Measurements from ENCODE around the gene LHPP. TPM values are rescaled to one million over a fixed set of nuclear protein-coding genes. Genes with fewer than 3 reads are reported as not detected.

LHPP gene
- total RNA-seq, 1 experiment from 2014 or later, result 24.7 TPM

GRCh38 chr10:124551755-124552154 is 90.1 kb downstream of the LHPP start:
- CTCF ChIA-PET, result no interaction called here
- H3K9me3 ChIP-seq (ENCODE audit: insufficient read depth, low read depth), result no peaks in the 10 kb centered on the region
- no peaks in the 10 kb centered on the region for H3K36me3 ChIP-seq (ENCODE audit: low read depth)
- intact Hi-C loops (cut with micrococcal nuclease; ENCODE audit: unreplicated experiment), result no loop called here
- BruUV-seq (replicated peaks), result no TSS peak
- H3K27ac ChIP-seq, result no peak overlapping the region
- POLR2A ChIA-PET (ENCODE audit: unreplicated experiment), result no interaction called here
- H3K27me3 ChIP-seq (ENCODE audit: insufficient read depth, low read depth), result no peaks in the 10 kb centered on the region
- H3K9me2 ChIP-seq (ENCODE audit: insufficient read depth), result no peaks in the 10 kb centered on the region
- no peaks in the 10 kb centered on the region for H4K20me1 ChIP-seq (ENCODE audit: insufficient read depth)
- H3K79me2 ChIP-seq (ENCODE audit: low read depth), result no peaks in the 10 kb centered on the region
- no peak overlapping the region for H3K4me2 ChIP-seq
- TF ChIP-seq EZH2 (IDR thresholded peaks at IDR 0.05; ENCODE audit: low read depth) (no peak), CTCF (conservative IDR thresholded peaks at IDR 0.05) (no peak)
- no peaks in the 10 kb centered on the region for H3K4me1 ChIP-seq (replicated peaks; ENCODE audit: insufficient read depth)
- H3F3A ChIP-seq (ENCODE audit: insufficient read depth, low read depth), result no peaks in the 10 kb centered on the region
- H2AFZ ChIP-seq, result no peak overlapping the region
- no peak overlapping the region for H3K4me3 ChIP-seq
- no peak for DNase-seq

GRCh38 chr10:124552691-124553276 is 91.2 kb downstream of the LHPP start:
- no peaks in the 10 kb centered on the region for H3K79me2 ChIP-seq (ENCODE audit: low read depth)
- no peaks in the 10 kb centered on the region for H4K20me1 ChIP-seq (ENCODE audit: insufficient read depth)
- no peaks in the 10 kb centered on the region for H3F3A ChIP-seq (ENCODE audit: insufficient read depth, low read depth)
- H3K4me2 ChIP-seq, result no peak overlapping the region
- H3K36me3 ChIP-seq (ENCODE audit: low read depth), result no peaks in the 10 kb centered on the region
- BruUV-seq (replicated peaks), result no TSS peak
- DNase-seq, result no peak
- H3K4me1 ChIP-seq (replicated peaks; ENCODE audit: insufficient read depth), result no peaks in the 10 kb centered on the region
- TF ChIP-seq EZH2 (IDR thresholded peaks at IDR 0.05; ENCODE audit: low read depth), result no peak
- no peak for TF ChIP-seq CTCF (conservative IDR thresholded peaks at IDR 0.05)
- intact Hi-C loops (cut with micrococcal nuclease; ENCODE audit: unreplicated experiment), result no loop called here
- no peak overlapping the region for H2AFZ ChIP-seq
- no peak overlapping the region for H3K4me3 ChIP-seq
- POLR2A ChIA-PET (ENCODE audit: unreplicated experiment), result no interaction called here
- H3K27me3 ChIP-seq (ENCODE audit: insufficient read depth, low read depth), result no peaks in the 10 kb centered on the region
- CTCF ChIA-PET, result no interaction called here
- H3K9me3 ChIP-seq (ENCODE audit: insufficient read depth, low read depth), result no peaks in the 10 kb centered on the region
- no peak overlapping the region for H3K27ac ChIP-seq
- H3K9me2 ChIP-seq (ENCODE audit: insufficient read depth), result no peaks in the 10 kb centered on the region

- BruUV-seq (replicated peaks), result no TSS peak
- H2AFZ ChIP-seq, result no peak overlapping the region
- H3K9me3 ChIP-seq (ENCODE audit: insufficient read depth, low read depth), result no peaks in the 10 kb centered on the region
- no peaks in the 10 kb centered on the region for H3K9me2 ChIP-seq (ENCODE audit: insufficient read depth)
- no peak overlapping the region for H3K27ac ChIP-seq
- no peaks in the 10 kb centered on the region for H4K20me1 ChIP-seq (ENCODE audit: insufficient read depth)
- H3K27me3 ChIP-seq (ENCODE audit: insufficient read depth, low read depth), result no peaks in the 10 kb centered on the region
- no peak for TF ChIP-seq CTCF (conservative IDR thresholded peaks at IDR 0.05)
- TF ChIP-seq EZH2 (IDR thresholded peaks at IDR 0.05; ENCODE audit: low read depth), result no peak
- POLR2A ChIA-PET (ENCODE audit: unreplicated experiment), result interaction anchor here (0.6 kb wide), 1 partner anchor 615 kb away, joined by 6 read pairs; no protein-coding TSS in a partner anchor
- H3K4me1 ChIP-seq (replicated peaks; ENCODE audit: insufficient read depth), result no peaks in the 10 kb centered on the region
- H3K4me3 ChIP-seq, result no peak overlapping the region
- H3F3A ChIP-seq (ENCODE audit: insufficient read depth, low read depth), result no peaks in the 10 kb centered on the region
- CTCF ChIA-PET, result no interaction called here
- no peak overlapping the region for H3K4me2 ChIP-seq
- intact Hi-C loops (cut with micrococcal nuclease; ENCODE audit: unreplicated experiment), result no loop called here
- H3K36me3 ChIP-seq (ENCODE audit: low read depth), result no peaks in the 10 kb centered on the region
- H3K79me2 ChIP-seq (ENCODE audit: low read depth), result no peaks in the 10 kb centered on the region
- DNase-seq, result no peak
Measured at GRCh38 chr10:124554085-124554858, 92.6 kb downstream of the LHPP start.
